Stimulated activated CD8-positive, alpha-beta memory T cell treated with anti-CD3 and anti-CD28 coated beads, Interleukin-4, amount 100 ng/mL, for 24 hours (primary cell): Measurements from ENCODE around the gene CRISP1.
"Not testable (repeated sequence)": the region's sequence is repeated elsewhere in the genome, so short reads cannot be mapped to it uniquely, and the experiment has no call there.

Experiments
- DNase-seq: peaks from one replicate; pipeline ENCODE4 v3.0.0-alpha.2; 2020; ENCODE audit warnings: low read depth

CRISP1 gene

GRCh38 chr6:49839957-49840356 lies 26.4 kb downstream of the CRISP1 start:
- no peak for DNase-seq

GRCh38 chr6:49839162-49839561 lies 27.2 kb downstream of the CRISP1 start:
- no peak for DNase-seq

- DNase-seq: no peak
Observed at GRCh38 chr6:49835140-49835539, 31.2 kb downstream of the CRISP1 start.

- no peak for DNase-seq
Observed at GRCh38 chr6:49833386-49833785, 32.9 kb downstream of the CRISP1 start.

- DNase-seq: no peak
Observed at GRCh38 chr6:49826743-49827406, 39.5 kb downstream of the CRISP1 start.

- DNase-seq: no peak
Observed at GRCh38 chr6:49815166-49815565, 51.2 kb downstream of the CRISP1 start.

- no peak for DNase-seq
Observed at GRCh38 chr6:49813248-49813647, 53.1 kb downstream of the CRISP1 start.

- no peak for DNase-seq
Observed at GRCh38 chr6:49806145-49806544, 60.2 kb downstream of the CRISP1 start.

GRCh38 chr6:49805246-49805645 lies 61.1 kb downstream of the CRISP1 start:
- DNase-seq: no peak

- no peak for DNase-seq
Observed at GRCh38 chr6:49801525-49801924, 64.8 kb downstream of the CRISP1 start.

GRCh38 chr6:49799090-49799489 lies 67.2 kb downstream of the CRISP1 start:
- no peak for DNase-seq

GRCh38 chr6:49796842-49797455 lies 69.4 kb downstream of the CRISP1 start:
- DNase-seq: not testable (repeated sequence)

GRCh38 chr6:49790341-49790740 lies 76.0 kb downstream of the CRISP1 start:
- no peak for DNase-seq

- no peak for DNase-seq
Observed at GRCh38 chr6:49787176-49787575, 79.2 kb downstream of the CRISP1 start, which contains the start of gene PGK2. PGK2 (minus strand) TSS chr6:49787285; CDS start chr6:49787187, 98 bp downstream.

GRCh38 chr6:49784272-49784671 lies 82.1 kb downstream of the CRISP1 start:
- DNase-seq: no peak
